Fibroblast of upper back skin (primary cell): ENCODE measurements around the gene GPM6B.
A peak's percentile ranks its signal among the peaks of the same experiment; 100 is the strongest.

ENCODE experiments used
- DNase-seq: peaks from one replicate; pipeline ENCODE4 v3.0.0-alpha.2; 2013

Gene GPM6B, protein sequence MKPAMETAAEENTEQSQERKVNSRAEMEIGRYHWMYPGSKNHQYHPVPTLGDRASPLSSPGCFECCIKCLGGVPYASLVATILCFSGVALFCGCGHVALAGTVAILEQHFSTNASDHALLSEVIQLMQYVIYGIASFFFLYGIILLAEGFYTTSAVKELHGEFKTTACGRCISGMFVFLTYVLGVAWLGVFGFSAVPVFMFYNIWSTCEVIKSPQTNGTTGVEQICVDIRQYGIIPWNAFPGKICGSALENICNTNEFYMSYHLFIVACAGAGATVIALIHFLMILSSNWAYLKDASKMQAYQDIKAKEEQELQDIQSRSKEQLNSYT

DNA sequence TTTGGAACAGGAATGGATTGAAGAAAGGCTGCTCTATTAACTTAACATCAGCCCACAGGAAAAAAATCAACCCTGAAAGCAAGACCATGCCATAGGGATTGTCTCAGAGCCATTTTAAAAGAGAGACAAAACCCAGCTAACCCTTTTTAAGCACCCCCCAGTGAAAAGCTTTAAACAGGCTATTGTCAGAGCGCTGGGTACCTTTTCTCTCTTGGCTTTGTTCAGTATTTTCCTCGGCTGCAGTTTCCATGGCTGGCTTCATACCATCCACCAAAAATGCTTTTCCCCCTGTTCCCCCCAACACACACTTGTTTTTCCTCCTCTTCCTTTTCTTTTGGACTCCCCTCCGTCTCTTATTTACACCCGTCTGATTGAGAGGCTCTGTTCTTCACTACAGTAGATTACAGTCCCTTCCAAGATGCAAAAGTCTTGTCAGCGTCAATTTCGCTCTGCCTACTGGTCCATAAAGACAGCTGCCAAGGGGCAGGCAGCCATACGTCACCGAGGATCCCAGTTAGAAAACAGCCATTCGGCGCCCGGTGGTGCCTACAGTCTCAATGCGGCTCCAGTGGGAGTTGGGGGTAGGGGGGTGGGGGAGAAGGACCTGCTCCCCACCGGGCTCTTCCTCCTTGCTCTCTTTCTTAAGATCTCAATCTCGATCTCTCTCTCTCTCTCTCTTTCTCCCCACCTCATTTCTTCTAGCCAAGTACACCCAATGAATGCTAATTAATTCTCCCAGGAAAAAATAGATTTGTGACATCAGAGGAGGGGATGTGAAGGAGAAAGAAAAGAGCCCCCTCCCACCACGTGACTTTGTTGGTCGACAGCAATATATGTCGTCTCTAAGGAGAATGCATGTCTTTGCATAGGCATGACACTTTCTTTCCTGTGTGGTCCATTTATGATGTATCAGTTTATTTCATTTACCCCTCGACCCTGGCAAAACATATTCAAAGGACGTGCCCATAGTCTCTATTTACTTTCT, at the start of gene GPM6B:
Gene GPM6B (minus strand): TSS at position 451 of the 985 bp plus-strand sequence. CDS start 189 bp downstream, at position 262.
- DNase-seq, result no peak

DNA sequence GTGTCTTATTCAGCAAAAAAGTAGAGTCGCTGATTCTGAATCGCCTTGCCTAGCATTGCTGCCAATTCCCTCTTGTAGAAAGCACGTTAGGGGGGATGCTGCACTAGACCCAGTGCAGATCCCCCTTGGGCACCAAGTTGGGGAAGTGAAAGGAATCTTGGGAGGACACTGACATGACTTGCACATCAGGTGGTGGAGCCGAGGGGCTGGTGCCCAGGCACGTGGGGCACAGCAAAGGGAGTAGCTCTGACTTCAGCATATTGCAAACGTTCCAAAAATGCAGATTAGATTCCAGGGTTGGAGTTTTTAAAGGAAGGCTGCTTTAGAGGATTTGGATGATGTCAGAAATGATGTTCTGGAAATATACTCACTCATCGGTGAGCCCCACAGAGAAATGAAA, 47.4 kb upstream of the GPM6B start:
- peak; percentile 42 for DNase-seq

DNA sequence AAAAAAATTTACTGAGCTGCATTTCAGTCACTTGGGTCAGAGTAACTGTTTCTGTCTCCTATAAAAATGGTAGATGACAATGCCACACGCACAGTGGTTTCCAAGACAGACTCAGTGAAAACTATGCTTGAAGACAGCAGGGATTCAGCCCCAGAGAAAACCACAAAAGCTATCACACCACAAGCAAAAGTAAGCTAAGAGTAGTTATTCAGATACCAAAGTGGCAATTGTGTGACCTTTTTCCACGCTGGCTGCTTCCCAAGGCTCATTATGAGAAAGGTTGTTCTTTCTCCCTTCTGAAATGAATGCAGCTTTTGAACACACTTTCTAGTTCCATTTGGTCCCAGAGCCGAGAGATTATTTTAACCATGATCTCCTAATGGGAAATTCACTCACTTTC, 46.4 kb upstream of the GPM6B start:
- DNase-seq, result no peak

DNA sequence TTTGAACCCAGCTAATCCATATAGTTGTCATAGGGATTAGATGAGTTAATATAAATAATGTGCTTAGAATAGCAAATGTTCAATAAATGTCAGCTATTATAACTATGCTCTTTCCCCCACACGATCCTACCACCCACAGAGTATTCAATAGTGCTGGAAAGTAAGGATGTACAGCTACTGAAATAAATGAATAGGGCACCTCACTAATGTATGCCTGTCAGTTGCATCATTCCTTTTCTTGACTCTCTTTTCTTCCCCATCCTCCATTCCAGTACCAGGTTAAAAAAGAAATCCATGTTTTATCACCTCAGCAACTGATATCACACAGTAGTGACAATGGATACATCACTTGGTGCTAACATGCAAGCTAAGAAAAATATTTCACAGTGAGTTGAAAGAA, 42.8 kb upstream of the GPM6B start:
- no peak for DNase-seq

DNA sequence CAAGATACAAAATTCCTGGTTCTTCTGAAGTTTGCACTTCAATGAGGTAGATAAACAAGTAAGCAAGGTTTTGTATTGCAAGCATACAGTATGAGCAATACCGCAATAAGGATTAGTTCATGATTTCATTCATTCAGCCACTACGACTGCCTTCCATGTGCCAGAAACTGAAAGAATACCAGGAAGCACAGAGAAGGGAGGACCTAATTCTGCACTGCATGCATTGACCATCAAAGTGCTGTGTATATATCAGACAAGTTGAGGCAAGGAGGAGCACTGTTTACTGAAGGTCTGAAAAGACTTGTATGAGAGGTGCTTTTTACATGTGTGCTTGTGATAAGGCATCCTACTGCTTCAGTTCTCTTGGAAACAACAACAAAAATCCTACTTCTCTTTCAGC, 40.9 kb upstream of the GPM6B start:
- DNase-seq, result no peak

DNA sequence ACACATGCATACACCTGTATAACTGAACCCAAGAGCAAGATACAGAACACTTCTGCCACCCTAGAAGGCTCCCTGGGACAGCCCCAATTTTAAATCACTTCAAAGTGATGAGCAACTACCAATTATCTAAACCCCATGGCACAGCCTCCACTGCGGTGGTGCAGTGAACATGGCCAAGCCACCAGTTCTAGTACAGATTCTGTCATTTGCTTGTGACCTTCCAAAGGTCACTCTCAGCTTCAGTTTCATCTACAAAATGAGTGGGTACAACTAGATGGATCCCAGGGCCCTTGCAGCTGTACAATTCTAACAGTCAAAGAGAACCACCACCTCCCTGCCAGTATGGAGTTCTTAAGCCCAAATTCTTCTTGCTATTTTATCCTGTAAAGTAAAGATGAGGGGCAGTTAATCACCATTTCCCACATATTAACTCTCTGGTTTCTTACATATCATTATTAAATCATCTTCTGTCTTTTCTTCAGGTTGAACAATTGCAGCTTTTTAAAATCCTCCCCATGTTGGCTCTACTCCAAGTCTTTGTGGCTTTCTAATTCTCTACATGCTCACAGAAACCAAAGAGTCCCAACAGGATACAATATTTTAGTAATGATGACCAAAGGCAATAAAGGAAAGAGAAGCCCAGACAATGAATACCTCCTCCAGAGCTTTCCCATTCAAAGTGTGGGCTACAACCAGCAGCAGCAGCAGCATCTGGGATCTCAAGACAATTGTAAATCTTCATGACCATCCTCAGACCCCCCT, 39.0 kb upstream of the GPM6B start:
- DNase-seq, result peak; percentile 68

DNA sequence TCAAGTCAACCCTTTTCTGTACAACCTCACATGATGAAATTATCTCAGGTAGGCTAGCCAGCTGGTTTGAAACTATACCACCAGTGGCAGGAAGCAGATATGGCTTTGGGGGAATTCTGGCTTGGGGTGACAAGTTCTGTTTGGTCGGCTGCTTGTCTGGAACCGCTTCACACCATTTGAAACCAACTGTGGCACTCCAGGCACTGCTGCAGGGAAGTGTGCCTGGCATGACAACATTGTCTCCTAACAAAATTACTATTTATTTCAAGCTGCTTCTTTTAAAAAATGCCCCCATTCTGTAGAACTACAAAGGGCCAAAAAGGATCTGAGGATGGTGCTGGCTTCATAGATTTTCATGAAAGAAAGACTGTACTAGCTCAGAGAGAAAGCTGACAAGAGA, 37.1 kb upstream of the GPM6B start:
- no peak for DNase-seq

DNA sequence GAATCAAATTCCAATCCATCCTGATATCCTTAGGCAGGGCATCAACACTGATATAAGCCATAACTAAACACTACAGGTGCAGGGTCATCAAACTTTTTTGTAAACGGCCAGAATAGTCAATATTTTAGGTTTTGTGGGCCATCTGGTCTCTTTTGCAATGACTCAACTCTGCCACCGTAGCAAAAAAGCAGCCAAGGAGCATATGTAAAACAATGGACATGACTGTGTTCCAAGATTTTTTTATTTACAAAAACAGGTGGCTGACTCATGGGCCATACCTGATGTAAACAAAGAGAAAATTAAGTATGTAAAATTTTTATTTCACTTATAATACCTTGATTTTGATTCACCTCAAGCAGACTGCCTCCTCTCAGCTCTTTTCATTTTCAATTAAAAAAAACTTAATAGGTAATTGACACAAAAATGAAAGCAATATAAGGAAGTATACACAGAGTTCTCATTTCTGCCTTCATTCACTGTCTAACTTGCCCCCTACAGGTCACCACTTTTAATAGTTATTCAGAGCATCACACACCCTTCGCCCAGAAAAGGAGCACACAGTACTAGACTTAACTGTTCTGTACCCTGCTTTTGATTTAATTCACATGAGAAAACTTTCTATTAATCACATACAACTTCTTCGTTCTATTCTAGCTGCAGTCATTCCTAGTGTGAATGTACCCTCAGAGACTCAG, 35.3 kb upstream of the GPM6B start:
- no peak for DNase-seq

DNA sequence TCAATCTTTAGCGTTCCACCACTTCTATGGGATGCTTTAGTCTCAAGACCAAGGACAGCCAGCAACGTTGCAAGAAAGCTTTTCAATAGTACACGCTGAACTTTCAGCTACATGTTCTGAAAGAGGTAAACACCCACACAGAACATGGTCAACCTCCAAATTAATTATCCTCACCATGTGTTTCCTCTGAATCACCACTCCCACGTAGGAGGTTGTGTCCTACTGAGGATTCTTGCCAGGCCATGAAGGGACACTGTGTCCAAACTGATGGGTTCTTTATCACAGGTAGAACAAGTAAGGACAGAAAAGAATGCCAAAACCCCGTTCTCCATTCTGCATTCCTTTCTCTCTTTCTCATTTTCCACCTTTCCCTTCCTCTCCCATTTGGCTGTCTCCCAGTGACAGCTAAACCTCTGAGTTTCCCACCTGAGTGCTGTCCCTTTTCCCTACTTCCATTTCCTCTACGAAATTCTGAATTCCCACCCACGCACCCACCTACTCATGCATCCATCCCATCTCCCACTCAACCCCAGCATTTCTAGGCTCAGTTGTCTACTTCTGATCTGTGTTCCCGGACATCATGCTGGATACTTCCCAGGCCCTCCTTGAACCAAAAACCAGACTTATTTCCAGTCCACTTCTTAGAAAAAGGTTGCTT, 29.0 kb upstream of the GPM6B start:
- no peak for DNase-seq

DNA sequence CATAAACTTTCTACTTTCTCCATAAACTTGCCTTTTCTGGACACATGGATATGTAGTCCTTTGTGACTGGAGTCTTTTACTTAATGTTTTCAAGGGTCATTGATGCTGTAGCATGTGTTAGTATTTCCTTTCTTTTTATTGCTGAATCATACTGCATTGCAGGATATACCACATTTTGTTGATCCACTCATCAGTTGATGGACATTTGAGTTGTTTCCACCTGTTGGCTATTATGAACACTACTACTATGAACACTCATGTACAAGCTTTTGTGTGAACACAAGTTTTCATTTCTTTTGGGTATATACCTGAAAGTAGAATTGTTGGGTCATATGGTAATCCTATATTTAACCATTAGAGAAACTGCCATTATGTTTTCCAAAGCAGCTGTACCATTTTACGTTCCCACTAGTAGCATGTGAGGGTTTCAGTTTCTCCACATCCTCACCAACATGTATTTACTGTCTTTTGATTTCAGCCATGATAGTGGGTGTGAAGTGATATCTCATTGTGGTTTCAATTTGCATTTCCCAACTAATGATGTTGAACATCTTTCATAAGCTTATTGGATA, 26.3 kb upstream of the GPM6B start:
- DNase-seq, result no peak

DNA sequence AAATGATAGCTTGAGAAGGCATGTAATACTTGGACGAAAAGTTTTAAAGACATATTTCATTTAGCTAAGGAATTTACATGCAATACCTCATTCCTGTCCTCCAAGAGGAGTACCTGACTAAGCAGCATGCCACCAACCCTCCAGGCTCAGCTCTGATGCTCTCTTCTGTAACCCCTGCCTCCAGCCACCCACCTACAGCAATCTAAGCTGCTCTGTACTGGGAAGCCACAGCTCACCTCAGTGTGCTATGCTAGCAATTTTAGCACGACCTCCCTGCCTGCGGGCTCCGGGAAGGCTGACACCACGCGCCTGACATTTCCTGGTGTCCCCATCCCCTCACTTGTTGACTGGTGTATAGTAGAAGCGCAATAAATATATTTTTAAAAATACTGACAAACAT, 23.2 kb upstream of the GPM6B start:
- no peak for DNase-seq

DNA sequence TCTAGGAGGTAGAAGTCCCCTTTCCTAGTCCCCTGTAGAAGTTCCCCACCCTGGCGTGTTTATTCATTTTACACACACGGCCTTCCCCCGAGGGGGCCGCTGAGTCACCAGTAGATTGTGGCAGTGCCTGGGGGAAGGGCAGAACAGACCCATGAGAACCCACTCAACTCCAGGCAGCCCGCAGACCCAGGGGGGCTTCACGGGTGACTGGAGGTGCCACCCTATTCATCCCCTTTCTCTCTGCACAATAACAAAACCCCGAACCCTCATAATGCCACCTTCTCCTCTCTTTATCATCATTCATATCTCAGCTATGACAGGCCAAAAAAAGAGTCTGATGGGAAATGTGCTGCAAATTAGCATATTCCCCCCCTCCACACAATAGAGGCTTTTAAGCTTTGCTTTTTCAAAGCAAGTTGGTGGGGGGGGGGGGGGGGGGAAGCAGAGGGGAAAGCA, 20.4 kb upstream of the GPM6B start:
- DNase-seq, result no peak

DNA sequence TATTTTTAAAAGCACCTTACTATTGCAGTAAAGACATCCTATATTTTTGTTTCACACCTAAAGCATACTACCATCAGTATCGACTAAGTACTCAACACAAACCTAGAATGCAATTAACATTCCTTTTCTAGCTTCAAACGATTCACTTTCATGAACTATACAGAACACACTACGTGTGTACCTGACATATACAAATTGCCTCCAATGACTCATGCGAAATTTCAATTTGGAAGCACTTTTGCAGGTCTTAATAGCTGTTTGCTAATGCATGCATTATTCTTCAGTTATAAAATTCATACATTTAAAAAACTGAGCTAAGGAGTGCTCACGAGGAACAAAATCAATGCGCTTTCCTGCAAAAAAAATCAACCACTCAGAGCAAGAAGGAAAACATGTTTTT, 19.7 kb upstream of the GPM6B start:
- no peak for DNase-seq

DNA sequence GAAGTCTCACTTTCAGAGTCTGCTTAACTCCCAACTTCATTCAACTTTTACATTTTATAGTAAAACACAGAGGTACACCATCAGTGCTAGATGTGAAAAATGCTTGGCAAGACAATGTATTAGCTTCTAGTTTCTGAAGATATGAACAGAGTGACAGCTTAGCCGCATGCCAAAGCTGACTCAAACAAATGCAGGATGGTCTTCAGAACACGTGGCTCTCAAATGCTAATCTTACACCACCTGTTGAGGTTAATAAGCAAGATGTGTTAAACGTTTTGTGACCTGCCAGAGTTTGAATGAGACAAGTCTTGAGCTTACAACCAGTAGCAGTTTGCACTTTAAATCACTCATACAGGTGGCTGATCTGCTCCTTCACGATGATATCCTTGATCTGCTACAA, 18.9 kb upstream of the GPM6B start:
- no peak for DNase-seq

DNA sequence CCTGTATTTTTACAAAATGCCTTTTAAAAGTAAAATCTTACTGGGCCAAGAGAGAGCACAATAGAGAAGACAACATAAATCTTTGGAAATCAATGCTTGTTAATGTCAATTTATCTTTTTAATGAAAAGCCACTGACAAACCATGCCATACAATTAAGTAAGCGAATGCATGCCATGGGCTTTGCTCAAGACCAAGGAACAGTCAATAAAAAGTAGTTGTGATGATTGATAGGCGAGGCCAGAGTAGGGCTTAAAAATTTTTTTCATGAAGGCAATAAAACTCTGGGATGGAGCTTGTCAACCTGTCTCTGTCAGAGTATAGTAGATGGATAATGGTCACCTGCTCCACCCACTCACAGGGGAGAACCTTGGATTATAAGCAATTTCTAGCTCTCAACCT, 17.5 kb upstream of the GPM6B start:
- DNase-seq, result no peak

DNA sequence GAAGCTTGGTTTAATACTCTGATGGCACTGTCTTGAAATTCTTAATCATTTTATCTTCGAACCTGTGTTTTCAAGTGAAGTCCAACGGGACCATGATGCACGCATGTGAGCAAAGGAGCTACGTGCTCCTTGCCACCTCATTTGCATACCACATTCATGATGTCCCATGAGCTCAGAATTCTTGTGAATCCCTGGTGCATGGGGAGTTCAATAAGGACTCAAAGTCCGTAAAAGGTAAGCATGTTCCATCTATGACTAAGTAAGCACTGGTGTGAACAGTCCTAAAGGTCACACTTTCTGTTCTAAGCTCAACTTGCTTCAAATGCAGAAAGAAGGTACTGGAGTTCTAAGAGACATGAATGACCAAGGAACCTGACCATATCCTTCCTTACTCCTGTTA, 13.1 kb upstream of the GPM6B start:
- DNase-seq, result no peak

DNA sequence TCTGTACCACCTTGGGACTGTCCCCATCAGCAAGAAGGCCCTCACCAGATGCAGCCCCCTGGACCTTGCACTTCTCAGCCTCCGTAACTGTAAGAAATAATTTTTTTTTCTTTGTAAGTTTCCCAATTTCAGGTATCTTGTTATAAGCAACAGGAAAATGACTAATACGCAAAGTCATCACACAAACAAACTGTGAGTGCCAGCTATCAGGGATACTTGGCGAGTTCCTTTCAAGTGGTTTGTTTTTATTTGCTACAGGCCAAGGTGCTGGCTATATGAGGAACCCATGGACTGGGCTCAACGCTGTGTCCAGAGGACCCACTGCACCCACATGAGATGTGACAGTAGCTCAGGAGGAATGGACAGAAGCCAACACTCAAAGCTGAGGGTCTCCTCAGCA, 11.5 kb upstream of the GPM6B start:
- DNase-seq, result no peak

DNA sequence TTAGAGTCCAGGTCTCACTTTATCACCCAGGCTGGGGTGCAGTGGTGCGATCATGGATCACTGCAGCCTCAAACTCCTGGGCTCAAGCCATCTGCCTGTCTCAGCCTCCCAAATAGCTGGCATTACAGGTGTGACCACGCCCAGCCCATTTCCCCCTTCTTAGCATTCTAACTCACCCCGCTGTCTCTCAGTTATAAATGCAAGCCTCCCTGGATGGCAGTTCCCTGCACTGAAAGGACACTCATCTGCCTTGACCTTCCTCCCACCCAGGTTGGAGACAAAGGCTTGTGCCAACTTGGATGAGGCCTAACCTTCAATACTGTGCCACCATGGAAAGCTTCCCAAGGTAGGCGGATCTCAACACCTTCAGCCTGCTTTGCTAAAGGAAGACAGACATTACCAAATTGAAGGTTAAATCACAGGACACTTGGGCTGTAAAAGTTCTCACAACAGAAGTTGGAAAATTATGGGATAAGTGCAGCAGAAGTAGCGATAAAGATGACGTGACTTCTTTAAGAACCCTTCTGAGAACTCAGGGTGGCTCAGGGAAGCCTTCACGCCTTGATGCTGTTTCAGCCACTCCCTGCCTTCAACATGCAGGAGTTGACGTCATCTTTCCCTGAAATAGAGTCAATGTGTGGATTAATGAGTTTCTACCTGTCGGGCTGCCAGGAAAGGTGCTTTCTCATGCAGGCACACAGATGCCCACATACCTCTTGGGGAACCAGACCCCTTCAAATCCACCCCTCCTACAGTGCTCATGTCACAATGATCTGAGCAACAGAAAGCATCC, 10.6 kb upstream of the GPM6B start:
- DNase-seq, result no peak

DNA sequence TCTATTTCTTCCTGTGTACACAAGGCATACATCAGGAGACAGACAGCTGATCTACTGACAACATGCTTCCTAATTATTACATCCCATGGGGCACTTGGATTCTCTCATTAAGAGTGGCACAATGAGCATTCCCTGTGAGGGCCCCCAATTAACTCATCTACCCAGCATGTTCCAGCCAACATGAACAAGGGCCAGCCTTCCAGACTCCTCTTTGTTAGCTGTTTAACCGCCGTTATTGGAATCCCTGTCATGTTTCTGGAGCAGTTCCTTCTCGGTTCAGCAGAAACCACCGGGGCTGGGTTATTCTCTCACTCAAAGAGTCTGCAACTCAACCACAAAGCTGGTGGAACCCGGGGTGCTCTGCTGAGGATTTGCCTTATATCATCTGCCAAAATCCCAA, 9.9 kb upstream of the GPM6B start:
- no peak for DNase-seq

DNA sequence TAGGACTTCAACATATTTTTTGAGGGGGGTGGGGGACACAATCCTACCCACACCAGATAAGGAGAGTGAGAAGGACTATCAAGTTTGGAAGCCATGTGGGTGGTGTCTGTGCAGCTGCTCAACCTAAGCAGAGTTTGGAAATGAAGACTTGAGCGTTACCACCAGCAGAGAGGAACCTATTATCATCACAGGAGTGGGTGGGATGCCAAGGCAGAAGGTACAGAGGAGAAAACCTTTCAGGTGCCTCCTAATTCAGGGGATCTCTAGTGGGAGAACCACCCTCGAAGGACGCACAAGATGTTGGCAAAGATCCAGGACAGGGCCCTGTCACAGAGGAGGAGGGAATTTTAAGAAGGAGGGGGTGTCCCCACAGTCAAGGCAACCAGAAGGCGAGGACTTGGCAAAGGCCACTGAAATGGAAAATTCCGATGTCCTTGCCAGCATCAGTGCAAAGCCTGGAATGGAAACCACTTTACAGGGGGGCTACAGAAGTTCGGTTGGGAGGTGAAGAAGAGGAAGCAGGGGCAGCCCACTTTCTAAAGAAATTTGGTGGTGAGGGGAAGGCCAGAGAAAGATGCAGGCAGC, 8.4 kb upstream of the GPM6B start:
- DNase-seq, result no peak
